Activated naive CD8-positive, alpha-beta T cell treated with anti-CD3 and anti-CD28 coated beads, Interleukin-2, amount 10 ng/mL, durations not matched to agents 7 days and 5 days (primary cell): ENCODE data around the gene DEK. TPM values are rescaled to one million over a fixed set of nuclear protein-coding genes. Genes with fewer than 3 reads are reported as not detected.

Experiments used
- ATAC-seq: fragments of 150-1000 bp; cut with Tn5 transposase; one replicate; pipeline ENCODE4 v1.10.0; 2021; ENCODE audit warnings: low read depth, moderate library complexity
- POLR2A ChIA-PET: fragments of 350-600 bp; sonication (Branson Sonifier 250); formaldehyde crosslinking; loops from one replicate; lab custom pipeline; 2021; ENCODE audit warnings: antibody characterized with exemption; lab: Charles Lee
- DNase-seq: peaks from one replicate; pipeline ENCODE4 v3.0.0; 2021
- H3K27ac Mint-ChIP-seq: one replicate; pipeline ENCODE4 v1.8.0; 2022; ENCODE audit warnings: mild to moderate bottlenecking, mixed read lengths
- H3K27me3 Mint-ChIP-seq: one replicate; pipeline ENCODE4 v1.8.0; 2022; ENCODE audit warnings: mild to moderate bottlenecking, moderate library complexity, mixed read lengths
- H3K36me3 Mint-ChIP-seq: one replicate; pipeline ENCODE4 v1.8.0; 2021; ENCODE audit warnings: mild to moderate bottlenecking, mixed read lengths
- H3K4me1 Mint-ChIP-seq: one replicate; pipeline ENCODE4 v1.8.0; 2021; ENCODE audit warnings: mixed read lengths
- H3K4me3 Mint-ChIP-seq: one replicate; pipeline ENCODE4 v1.8.0; 2022; ENCODE audit warnings: mild to moderate bottlenecking, moderate library complexity, mixed read lengths
- H3K9me3 Mint-ChIP-seq: one replicate; pipeline ENCODE4 v1.8.0; 2021; ENCODE audit warnings: mixed read lengths
- total RNA-seq, 2 experiments: library from RNA; stranded (reverse); gene quantifications; one replicate each; pipeline ENCODE4 v1.2.3, GENCODE V29; 2021

DEK gene
- total RNA-seq, 2 experiments from 2014 or later, result 204 to 218 TPM

DNA sequence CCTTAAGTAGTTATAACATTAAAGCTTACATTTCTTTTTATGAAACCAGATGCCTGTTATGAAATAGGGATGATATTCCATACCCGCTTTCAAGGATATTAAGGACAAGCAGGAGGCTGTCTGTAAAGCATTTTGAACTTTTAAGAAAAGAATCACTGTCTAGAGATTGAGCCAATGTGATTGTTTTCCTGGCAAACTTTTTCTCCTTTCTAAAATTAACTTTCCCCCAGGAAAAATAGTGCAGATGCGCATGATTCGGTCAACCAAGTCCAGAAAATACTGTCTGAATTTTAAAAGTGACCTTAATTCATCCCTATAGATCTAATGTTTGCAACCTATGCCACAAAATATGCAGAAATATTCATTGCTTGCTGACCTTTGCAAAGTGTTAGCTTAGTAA, 15.1 kb upstream of the DEK start:
- peaks cover 1% of the 10 kb centered on the region for H3K9me3 Mint-ChIP-seq
- POLR2A ChIA-PET, result no interaction called here
- H3K4me1 Mint-ChIP-seq, result peaks cover 8% of the 10 kb centered on the region
- no peak overlapping the region for H3K27ac Mint-ChIP-seq
- H3K4me3 Mint-ChIP-seq, result no peak overlapping the region
- H3K27me3 Mint-ChIP-seq, result peaks cover 77% of the 10 kb centered on the region
- DNase-seq, result no peak
- ATAC-seq, result no peak
- no peaks in the 10 kb centered on the region for H3K36me3 Mint-ChIP-seq

DNA sequence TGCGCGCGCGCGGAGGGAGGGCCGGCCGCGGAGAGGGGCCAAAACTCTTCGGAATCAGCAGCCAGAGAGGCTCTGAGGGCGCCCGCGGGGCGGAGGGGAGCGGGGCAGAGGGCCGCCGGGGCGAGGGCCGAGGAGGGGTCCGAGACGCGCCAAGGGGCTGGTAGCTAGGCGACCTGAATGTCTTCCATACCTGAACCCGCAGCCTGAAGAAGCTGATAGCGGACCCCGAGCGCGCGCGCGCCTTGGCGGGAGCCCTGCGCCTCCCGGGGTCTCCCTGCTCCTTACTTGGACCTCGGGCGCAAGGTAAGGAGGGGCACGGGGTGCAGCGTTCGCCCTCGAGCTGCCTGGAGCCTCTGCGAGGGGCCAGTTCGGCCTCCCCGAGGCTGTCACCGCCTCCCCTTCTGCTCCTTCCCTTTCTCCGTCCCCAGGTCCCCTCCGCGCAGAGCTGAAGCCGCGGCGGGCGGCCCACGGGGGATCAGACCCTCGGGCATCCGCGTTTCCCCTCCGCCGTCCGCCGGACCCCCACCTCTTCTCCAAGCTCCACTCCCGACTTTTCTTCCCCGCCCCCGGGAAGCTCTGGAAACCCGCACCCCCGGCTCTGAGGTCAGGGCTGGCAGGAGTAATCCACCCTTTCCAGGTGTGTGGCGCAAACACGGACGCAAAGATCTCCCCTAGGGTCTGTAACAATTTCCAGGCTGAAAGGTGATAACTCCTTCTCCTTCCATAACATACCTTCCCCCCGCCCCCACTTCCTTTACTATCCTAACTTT, 13.1 kb upstream of the DEK start:
- Mint-ChIP-seq H3K36me3 (no peaks in the 10 kb centered on the region), H3K27me3 (peaks cover 74% of the 10 kb centered on the region), H3K4me1 (peaks cover 8% of the 10 kb centered on the region), H3K9me3 (peaks cover 1% of the 10 kb centered on the region), H3K4me3 (peak overlapping the region; percentile 69), H3K27ac (no peak overlapping the region)
- ATAC-seq (no peak), DNase-seq (peak; percentile 37)
- POLR2A ChIA-PET, result no interaction called here

DNA sequence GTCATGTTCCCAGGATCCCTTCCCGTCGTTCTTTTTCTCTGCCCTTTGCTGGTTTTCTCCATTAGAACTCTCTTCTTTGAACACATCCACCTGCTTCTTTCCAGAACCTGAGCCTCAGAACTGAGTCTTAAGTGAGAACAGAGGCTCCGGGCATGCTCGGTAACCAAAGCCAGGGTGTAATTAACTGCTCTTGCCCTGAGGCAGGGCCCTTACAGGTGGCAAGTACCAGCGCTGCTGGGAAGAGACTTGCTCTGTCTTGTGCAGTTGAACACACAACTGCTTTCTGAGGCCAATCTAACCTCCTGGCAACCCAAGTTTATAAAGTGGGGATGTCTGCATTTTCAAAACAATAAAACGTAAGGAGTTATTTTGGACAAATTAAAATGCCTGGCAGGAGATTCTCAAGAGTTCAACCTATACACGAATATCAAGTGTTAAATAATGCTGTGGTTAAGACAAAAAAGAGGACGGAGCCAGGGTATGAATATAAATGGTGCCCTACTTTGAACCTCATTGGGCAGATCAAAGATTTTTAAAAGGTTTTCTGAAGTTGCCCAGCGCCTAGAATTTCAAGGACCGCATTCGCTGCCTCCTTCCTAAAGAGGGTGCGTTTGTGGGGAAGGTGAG, 12.4 kb upstream of the DEK start:
- ATAC-seq (no peak), DNase-seq (no peak)
- peaks cover 8% of the 10 kb centered on the region for H3K4me1 Mint-ChIP-seq
- no peak overlapping the region for H3K27ac Mint-ChIP-seq
- peaks cover 4% of the 10 kb centered on the region for H3K36me3 Mint-ChIP-seq
- peaks cover 71% of the 10 kb centered on the region for H3K27me3 Mint-ChIP-seq
- POLR2A ChIA-PET, result no interaction called here
- H3K4me3 Mint-ChIP-seq, result peak overlapping the region; percentile 69
- peaks cover 1% of the 10 kb centered on the region for H3K9me3 Mint-ChIP-seq

DNA sequence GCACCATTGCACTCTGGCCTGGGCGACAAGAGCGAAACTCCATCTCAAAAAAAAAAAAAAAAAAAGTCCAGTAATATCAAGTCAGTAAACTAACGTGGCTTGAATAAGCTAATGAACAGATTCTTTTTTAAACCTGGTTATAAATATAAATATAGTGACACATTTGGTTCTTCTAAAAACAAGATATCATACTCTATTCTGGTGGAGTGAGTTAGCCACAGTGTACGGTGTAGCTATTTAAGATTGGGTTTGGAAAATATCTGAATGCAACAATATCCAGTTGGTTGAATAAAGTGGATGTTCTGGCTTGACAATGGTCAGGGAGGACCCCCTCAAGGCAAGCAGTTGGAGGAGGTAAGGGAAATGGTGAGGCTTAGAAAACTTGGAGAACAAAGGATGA, 5.9 kb upstream of the DEK start:
- peaks cover 13% of the 10 kb centered on the region for H3K27me3 Mint-ChIP-seq
- H3K36me3 Mint-ChIP-seq, result peaks cover 4% of the 10 kb centered on the region
- POLR2A ChIA-PET, result interaction anchor here (0.6 kb wide), 1 partner anchor 596 kb away, joined by 5 read pairs; no protein-coding TSS in a partner anchor
- peaks cover 1% of the 10 kb centered on the region for H3K9me3 Mint-ChIP-seq
- peaks cover 4% of the 10 kb centered on the region for H3K4me1 Mint-ChIP-seq
- ATAC-seq (no peak), DNase-seq (no peak)
- H3K27ac Mint-ChIP-seq, result no peak overlapping the region
- H3K4me3 Mint-ChIP-seq, result no peak overlapping the region

DNA sequence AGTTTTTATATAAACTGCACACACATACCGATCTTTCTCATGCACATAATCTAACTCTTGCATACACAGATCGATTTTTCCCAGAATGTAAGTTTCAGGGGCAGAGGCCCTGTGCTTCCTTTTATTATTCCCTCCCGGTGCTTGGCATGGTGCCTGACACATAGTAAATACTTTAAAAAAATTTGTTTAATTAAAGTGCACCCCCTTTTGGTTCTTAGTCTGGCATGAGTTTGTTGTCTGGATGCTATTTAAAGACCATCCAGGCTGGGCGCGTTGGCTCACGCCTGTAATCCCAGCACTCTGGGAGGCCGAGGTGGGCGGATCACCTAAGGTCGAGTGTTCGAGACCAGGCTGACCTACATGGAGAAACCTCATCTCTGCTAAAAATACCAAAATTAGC, 5.4 kb upstream of the DEK start:
- peaks cover 7% of the 10 kb centered on the region for H3K4me1 Mint-ChIP-seq
- no peaks in the 10 kb centered on the region for H3K9me3 Mint-ChIP-seq
- DNase-seq, result no peak
- no peak for ATAC-seq
- H3K27ac Mint-ChIP-seq, result no peak overlapping the region
- H3K4me3 Mint-ChIP-seq, result no peak overlapping the region
- peaks cover 4% of the 10 kb centered on the region for H3K36me3 Mint-ChIP-seq
- H3K27me3 Mint-ChIP-seq, result peaks cover 8% of the 10 kb centered on the region
- POLR2A ChIA-PET, result interaction anchor here (0.6 kb wide), 1 partner anchor 596 kb away, joined by 5 read pairs; no protein-coding TSS in a partner anchor

DNA sequence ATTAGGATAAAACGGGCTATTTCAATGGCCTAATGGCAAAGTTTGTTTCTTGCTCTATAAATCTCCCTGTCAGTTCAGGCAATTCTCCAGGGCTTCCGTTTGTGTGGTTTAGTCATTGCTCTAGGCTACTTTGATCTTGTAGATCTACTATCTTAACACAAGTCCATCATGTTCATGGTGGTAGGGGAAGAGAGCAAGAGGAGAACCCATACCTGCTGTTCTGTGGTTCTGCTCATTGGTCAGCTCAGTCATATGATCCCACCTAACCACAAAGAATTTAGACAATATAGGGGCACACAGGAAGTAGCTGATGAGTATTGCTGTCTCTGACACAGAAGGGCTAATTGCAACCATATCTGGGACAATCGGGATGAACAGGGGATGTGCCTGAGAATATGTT, 4.9 kb upstream of the DEK start:
- peak; percentile 57 for ATAC-seq
- Mint-ChIP-seq H3K27ac (no peak overlapping the region), H3K9me3 (no peaks in the 10 kb centered on the region), H3K36me3 (peaks cover 4% of the 10 kb centered on the region), H3K4me3 (no peak overlapping the region), H3K27me3 (peaks cover 8% of the 10 kb centered on the region), H3K4me1 (peaks cover 7% of the 10 kb centered on the region)
- no peak for DNase-seq
- POLR2A ChIA-PET, result no interaction called here

DNA sequence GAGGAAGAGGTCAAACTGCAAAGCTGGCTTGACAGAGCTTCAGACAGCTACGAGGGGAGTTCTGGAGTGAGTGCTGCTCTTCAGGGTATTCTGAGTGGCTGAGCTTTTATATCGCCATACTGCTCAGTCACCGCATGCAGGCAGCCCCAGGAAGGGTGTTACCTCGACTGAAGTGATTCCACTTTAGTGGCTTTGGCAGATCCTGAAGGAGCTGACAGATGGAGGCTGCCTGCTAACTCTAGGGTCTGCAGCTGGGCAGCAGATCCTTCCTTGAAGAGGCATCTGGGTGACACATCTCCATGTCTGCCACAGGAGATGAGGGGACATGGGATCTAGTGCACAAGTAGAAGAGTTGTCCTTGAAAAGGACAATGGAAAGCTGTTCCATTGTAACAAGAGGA, 3.7 kb upstream of the DEK start:
- no peak overlapping the region for H3K4me3 Mint-ChIP-seq
- peaks cover 10% of the 10 kb centered on the region for H3K36me3 Mint-ChIP-seq
- H3K27me3 Mint-ChIP-seq, result peaks cover 5% of the 10 kb centered on the region
- no peak overlapping the region for H3K27ac Mint-ChIP-seq
- POLR2A ChIA-PET, result interaction anchor here (1.0 kb wide), 1 partner anchor 119 kb away, joined by 5 read pairs; the partner anchor contains the start of gene RNF144B
- no peaks in the 10 kb centered on the region for H3K9me3 Mint-ChIP-seq
- peaks cover 7% of the 10 kb centered on the region for H3K4me1 Mint-ChIP-seq
- no peak for DNase-seq
- ATAC-seq, result no peak

DNA sequence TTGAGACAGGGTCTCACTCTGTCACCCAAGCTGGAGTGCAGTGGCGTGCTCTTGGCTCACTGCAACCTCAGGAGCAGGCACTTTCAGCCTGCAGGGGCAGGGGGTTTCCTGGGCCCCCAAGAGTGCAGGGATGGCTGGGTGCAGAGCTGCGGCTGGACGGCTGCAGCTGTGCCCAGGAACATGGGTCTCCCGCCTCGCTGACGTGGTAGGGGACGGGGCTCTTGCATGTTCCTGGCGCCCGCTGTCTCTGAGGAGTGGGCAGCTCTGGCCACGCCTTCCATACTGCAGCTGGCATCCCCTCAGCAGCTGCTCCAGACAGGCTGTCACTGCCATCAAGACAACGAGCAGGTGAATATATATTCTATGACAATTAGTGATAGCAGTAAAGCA, 2.2 kb upstream of the DEK start:
- DNase-seq, result no peak
- POLR2A ChIA-PET, result interaction anchor here (0.5 kb wide), 1 partner anchor 29 kb away, joined by 5 read pairs; no protein-coding TSS in a partner anchor

DNA sequence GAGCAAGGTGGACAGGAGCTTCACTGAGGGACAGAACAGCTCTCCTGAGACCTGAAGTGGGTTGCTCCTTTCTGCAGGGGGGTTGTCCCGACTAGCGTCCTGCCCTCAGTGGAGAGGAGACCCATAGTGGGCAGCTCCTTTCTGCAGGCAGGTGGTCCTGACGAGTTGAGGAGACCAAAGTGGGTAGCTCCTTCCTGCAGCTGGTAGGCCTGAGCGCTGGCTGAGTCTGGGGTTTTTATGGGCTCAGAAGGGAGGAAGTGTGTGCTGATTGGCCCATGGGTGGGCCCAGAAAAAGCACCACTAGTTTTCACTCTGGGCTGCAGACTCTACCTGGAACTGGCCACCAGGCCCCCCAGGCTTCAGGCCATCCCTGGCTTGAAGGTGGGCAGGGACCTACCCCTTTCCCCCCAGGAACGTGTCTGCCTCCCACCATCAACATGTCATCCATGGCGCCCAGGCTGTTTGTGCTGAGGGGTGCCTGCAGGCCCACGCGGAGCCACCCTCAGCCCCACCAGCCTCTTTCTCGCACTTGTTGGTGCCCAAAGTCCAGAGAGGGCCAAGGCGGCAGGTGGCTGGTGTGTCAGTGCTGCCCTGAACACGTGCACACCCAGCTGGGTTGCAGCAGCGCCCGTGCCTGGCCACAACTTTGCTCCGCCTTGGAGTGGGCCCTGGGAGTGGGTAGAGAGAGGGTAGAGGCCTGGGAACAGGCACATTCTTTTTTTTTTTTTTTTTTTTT, 1.6 kb upstream of the DEK start:
- POLR2A ChIA-PET, result interaction anchor here (1.4 to 2.2 kb wide), 2 partner anchors 560 to 665 kb away, joined by 4 to 7 read pairs; partner anchors contain the start of gene FAM8A1
- peaks cover 22% of the 10 kb centered on the region for H3K4me1 Mint-ChIP-seq
- H3K27ac Mint-ChIP-seq, result peak overlapping the region; percentile 89
- H3K27me3 Mint-ChIP-seq, result no peaks in the 10 kb centered on the region
- H3K4me3 Mint-ChIP-seq, result peak overlapping the region; percentile 89
- peaks cover 24% of the 10 kb centered on the region for H3K36me3 Mint-ChIP-seq
- ATAC-seq (no peak), DNase-seq (no peak)
- H3K9me3 Mint-ChIP-seq, result no peaks in the 10 kb centered on the region

More for the DNA sequence above, 2.2 kb upstream of the DEK start:
- H3K4me3 Mint-ChIP-seq, result no peak overlapping the region
- H3K36me3 Mint-ChIP-seq, result peaks cover 20% of the 10 kb centered on the region
- no peak for ATAC-seq
- no peaks in the 10 kb centered on the region for H3K9me3 Mint-ChIP-seq
- H3K27me3 Mint-ChIP-seq, result no peaks in the 10 kb centered on the region
- H3K27ac Mint-ChIP-seq, result no peak overlapping the region
- peaks cover 18% of the 10 kb centered on the region for H3K4me1 Mint-ChIP-seq

DNA sequence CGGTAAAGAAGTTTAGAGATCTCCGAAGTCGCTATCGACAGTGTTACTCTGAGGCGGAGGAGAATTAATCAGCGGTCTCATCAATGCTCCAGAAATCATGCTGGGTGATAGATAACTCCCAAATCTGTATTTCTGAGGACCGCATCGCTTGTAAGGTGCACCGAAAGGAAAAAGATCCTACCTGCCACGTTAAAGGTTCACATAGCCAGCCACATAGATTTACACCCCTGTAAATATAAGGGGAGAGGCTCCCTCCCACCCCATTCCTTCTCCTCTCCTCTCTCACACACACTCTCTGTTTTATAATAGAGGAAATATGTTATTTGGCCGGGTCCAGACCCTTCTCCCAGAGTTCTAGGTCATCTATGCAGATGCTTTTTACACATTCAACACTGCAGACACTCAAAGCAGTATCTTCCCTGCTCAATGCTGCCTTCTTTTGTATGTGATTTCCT, 620 bp upstream of the DEK start:
- Mint-ChIP-seq H3K27me3 (no peaks in the 10 kb centered on the region), H3K4me1 (peaks cover 31% of the 10 kb centered on the region), H3K27ac (peak overlapping the region; percentile 89), H3K9me3 (no peaks in the 10 kb centered on the region), H3K36me3 (peaks cover 29% of the 10 kb centered on the region), H3K4me3 (peak overlapping the region; percentile 89)
- DNase-seq (no peak), ATAC-seq (no peak)
- POLR2A ChIA-PET, result interaction anchor here (1.4 to 2.2 kb wide), 2 partner anchors 559 to 664 kb away, joined by 4 to 7 read pairs; partner anchors contain the start of gene FAM8A1

DNA sequence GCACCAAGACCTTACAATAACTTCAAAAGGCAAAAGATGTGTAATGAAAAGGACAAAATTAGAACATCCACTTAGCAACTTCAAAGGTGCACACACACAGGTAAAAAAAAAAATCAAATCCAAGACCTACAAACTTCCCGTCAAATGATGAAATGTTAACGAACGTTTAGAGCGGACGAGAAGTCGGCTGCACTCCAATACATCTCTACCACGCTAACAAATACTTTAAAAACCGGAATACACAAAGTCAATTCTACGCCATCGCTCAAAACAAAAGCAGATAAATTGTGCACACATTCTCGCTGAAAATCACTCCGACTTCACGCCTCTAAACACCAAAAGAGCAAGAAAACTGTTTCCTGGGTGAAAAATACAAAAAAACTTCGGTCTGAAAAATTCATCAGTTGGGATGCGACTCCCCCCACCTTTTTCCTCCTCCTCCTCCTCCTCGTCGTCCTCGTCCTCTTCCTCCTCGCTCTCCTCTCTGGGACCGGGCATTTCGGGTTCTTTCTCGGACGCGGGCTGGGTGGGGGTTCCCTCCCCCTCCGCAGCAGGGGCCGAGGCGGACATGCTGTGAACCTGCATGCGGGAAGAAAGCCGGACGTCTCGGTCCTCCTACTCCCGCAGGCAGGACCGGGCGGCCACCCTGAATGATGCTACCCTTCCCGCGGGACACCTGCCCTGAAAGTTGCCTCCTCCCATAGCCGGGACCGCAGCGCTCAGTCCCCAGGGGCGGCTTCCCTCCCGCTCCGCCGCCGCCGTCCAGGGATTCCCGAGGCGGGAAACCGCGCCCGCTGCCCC, 712 bp downstream of the DEK start:
- peaks cover 41% of the 10 kb centered on the region for H3K4me1 Mint-ChIP-seq
- H3K27me3 Mint-ChIP-seq, result no peaks in the 10 kb centered on the region
- no peaks in the 10 kb centered on the region for H3K9me3 Mint-ChIP-seq
- peaks cover 34% of the 10 kb centered on the region for H3K36me3 Mint-ChIP-seq
- DNase-seq, result no peak
- H3K4me3 Mint-ChIP-seq, result peak overlapping the region; percentile 97
- peak; percentile 2 for ATAC-seq
- H3K27ac Mint-ChIP-seq, result peak overlapping the region; percentile 94
- POLR2A ChIA-PET, result interaction anchor here (0.5 to 2.2 kb wide), 3 partner anchors 105 to 663 kb away, joined by 4 to 7 read pairs (median 4); partner anchors contain the start of gene FAM8A1

DNA sequence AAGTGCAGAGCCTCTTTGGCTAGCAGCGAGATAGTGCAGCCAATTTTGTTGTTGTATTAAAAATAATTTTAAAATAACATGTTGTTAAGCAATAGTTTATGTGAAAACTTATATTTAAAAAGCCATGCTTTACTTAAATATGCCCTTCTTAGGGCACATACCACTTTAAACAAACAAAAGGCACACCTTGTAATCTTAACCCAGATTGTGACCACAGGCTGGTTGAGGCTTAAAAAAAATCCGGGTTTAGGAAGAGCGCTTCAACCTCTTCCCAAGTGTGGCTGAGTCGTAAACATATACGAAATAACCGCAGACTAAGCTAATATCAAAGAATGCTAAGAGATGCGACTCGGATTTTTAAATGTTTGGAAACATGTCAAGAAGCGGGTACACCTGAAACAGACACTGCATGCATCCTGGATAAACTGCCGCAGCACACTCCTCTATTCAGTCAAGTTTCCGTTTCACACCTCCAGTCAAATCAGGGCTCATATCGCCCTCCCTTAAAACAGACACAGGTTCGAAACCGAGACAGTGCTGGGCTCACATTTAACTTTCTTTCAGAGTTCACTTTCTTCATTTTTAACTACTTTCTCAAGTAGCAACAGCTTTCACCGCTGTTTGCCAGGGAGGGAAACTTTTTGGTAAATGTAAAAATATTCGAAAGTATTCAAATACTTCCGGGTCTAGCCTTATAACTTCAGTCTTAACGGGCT, 1.5 kb downstream of the DEK start:
- Mint-ChIP-seq H3K27me3 (no peaks in the 10 kb centered on the region), H3K4me3 (peak overlapping the region; percentile 97), H3K9me3 (no peaks in the 10 kb centered on the region), H3K4me1 (peaks cover 42% of the 10 kb centered on the region), H3K36me3 (peaks cover 36% of the 10 kb centered on the region), H3K27ac (peak overlapping the region; percentile 94)
- ATAC-seq (peak; percentile 52), DNase-seq (no peak)
- POLR2A ChIA-PET, result interaction anchor here (0.5 to 1.1 kb wide), 2 partner anchors 104 to 557 kb away, joined by 4 read pairs; no protein-coding TSS in a partner anchor
